Measurements from ENCODE around the gene EPB41L1. TPM values are rescaled to one million over a fixed set of nuclear protein-coding genes. Genes with fewer than 3 reads are reported as not detected.
A peak's percentile ranks its signal among the peaks of the same experiment; 100 is the strongest.

Gene EPB41L1
- total and polyA plus RNA-seq, 8 donors, result 17.6 to 40.5 (median 30.8) TPM

DNA sequence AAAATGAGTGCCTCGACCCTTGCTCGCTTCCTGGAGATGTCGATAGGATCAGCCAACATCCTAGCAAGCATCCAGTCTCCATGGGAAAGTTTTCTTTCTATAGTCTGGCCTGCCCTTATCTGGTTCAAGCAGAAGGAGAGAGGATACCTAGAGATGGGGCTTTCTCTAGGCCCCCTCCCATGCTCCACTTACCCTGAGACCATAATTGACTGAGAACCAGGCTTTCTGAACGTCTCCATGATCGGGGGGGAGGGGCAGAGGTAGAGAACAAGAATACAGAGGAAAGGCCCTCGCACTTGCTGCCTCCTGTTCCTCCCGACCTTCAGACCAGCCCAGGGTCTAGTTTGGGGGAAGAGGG is 31.6 kb upstream of the EPB41L1 start:
- TF ChIP-seq, protein P1, sequence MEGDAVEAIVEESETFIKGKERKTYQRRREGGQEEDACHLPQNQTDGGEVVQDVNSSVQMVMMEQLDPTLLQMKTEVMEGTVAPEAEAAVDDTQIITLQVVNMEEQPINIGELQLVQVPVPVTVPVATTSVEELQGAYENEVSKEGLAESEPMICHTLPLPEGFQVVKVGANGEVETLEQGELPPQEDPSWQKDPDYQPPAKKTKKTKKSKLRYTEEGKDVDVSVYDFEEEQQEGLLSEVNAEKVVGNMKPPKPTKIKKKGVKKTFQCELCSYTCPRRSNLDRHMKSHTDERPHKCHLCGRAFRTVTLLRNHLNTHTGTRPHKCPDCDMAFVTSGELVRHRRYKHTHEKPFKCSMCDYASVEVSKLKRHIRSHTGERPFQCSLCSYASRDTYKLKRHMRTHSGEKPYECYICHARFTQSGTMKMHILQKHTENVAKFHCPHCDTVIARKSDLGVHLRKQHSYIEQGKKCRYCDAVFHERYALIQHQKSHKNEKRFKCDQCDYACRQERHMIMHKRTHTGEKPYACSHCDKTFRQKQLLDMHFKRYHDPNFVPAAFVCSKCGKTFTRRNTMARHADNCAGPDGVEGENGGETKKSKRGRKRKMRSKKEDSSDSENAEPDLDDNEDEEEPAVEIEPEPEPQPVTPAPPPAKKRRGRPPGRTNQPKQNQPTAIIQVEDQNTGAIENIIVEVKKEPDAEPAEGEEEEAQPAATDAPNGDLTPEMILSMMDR (IDR thresholded peaks at IDR 0.05), result no peak
- Histone ChIP-seq H3K4me1 (peaks cover 4 to 11% (median 10%) of the 10 kb centered on the region in 3 donors), H3K36me3 (no peaks in the 10 kb centered on the region), H3K27me3 (no peaks in the 10 kb centered on the region), H3K4me3 (no peak overlapping the region), H3K27ac (peak overlapping the region in 3 of 4 donors; percentile 33 to 88 (median 83)), H3K9me3 (no peaks in the 10 kb centered on the region)
- DNase-seq (no peak), ATAC-seq (no peak), FAIRE-seq (no peak)
- intact Hi-C loops (cut with DNase I), result no loop called here
- WGBS, 2 donors, result 76 to 82% methylated on average over 7 of the region's 7 CpGs

DNA sequence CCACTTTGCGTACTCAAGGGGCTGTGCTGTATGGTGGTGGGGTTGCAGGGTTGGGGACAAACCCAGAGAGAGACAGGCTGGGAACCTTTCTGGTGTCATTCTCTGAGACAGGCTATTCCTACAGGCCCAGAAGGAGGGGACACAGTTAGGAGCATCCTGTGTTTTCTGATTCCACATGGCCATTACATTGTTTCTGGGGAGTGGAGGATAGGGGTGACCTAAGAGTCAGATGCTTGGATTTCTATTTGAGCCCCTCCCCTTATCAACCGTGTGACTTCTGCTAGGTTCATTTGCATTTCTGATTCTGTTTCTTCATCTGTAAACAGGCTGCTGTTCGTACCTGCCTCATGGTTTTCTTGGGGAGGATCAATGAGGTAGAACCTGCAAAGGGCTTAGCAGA is 29.4 kb upstream of the EPB41L1 start:
- ATAC-seq, result no peak
- TF ChIP-seq, protein P1 (IDR thresholded peaks at IDR 0.05), result no peak
- 66 to 67% methylated on average over 3 of the region's 3 CpGs for WGBS, 2 donors
- no peak for FAIRE-seq
- H3K4me1 ChIP-seq, result peaks cover 4 to 11% (median 10%) of the 10 kb centered on the region in 3 donors
- DNase-seq, result no peak
- no peak overlapping the region for H3K27ac ChIP-seq
- H3K4me3 ChIP-seq, result no peak overlapping the region
- H3K9me3 ChIP-seq, result no peaks in the 10 kb centered on the region
- H3K27me3 ChIP-seq, result no peaks in the 10 kb centered on the region
- intact Hi-C loops (cut with DNase I), result loop anchor here in 1 of 3 donors (5.0 kb wide), 1 partner anchor 128 kb away; no protein-coding TSS in a partner anchor
- no peaks in the 10 kb centered on the region for H3K36me3 ChIP-seq

DNA sequence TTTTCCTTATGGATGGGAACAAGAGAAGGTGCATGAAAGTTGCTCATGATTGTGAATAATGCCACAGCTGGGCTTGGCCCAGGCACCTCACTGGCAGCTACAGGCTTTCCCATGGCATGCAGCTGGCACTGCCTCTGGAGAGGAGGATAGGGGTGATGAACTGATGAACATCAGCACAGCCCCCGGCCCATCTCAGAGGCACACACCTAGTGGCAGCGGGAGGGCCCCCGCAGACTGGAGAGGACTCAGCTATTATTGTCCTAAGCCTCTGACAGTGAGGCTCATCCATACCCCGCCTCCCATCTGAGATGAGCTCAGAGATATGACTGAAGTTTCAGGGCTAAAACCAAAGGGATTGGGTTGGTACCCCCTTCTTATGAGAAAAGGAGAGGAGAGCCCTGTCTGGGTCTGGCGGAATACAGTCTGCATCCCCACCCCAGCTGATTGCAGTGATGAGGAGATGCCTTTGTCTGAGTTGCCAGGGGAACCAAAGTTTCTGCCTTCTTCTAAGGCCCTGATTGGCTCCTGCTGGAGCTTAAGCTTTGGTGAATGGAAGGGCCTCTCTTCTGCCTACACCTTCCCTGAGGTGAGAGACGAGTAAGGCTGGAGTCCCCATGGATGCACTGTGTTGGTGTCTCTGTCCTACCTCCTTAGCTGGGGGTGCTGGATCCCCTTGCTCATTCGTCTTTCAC is 27.6 kb upstream of the EPB41L1 start:
- WGBS, 2 donors, result 86 to 96% methylated on average over 7 of the region's 7 CpGs
- H3K36me3 ChIP-seq, result no peaks in the 10 kb centered on the region
- H3K4me1 ChIP-seq, result peaks cover 3 to 9% (median 4%) of the 10 kb centered on the region in 3 donors
- H3K9me3 ChIP-seq, result no peaks in the 10 kb centered on the region
- no peak overlapping the region for H3K4me3 ChIP-seq
- TF ChIP-seq, protein P1 (IDR thresholded peaks at IDR 0.05), result no peak
- no peaks in the 10 kb centered on the region for H3K27me3 ChIP-seq
- intact Hi-C loops (cut with DNase I), result loop anchor here in 1 of 3 donors (5.0 kb wide), 1 partner anchor 130 kb away; no protein-coding TSS in a partner anchor
- no peak overlapping the region for H3K27ac ChIP-seq
- DNase-seq (no peak), ATAC-seq (no peak), FAIRE-seq (no peak)

DNA sequence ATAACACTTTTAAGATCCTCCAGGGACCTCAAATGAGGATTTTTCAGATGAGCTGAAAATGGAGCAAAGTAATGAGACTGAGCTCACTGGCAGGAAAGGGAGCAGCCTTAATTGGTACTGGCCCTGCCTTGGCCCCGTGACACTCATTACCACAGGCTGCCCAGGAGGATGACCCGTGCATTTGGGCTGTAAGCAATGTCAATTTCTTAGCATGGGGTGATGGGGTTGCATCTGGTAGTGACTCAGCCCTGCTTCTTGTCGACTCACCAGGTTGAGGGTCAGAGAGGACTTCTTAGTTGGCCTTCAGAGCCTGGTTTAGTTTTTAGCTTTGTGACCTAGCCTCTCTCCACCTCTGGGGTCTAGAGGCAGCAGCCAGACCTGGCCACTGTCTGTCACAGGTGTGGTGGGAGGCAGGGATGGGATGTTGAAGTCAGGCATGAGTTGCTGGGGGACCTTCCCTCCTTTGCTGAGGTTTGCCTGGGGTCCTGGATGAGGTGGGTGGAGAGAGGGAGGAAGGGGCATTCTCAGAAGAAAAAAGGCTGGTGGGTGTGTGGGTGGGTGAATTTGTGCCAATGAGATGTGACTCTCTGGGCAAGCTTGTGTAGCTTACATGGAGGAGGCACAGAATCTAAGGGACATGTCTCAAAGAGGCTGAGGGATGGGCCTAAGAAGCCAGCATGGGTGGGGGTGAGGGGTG is 25.9 kb upstream of the EPB41L1 start:
- WGBS, 2 donors, result 61 to 65% methylated on average over 3 of the region's 3 CpGs
- no peak for FAIRE-seq
- Histone ChIP-seq H3K27ac (no peak overlapping the region), H3K4me3 (no peak overlapping the region), H3K27me3 (no peaks in the 10 kb centered on the region), H3K36me3 (no peaks in the 10 kb centered on the region), H3K4me1 (no peaks in the 10 kb centered on the region), H3K9me3 (no peaks in the 10 kb centered on the region)
- TF ChIP-seq, protein P1 (IDR thresholded peaks at IDR 0.05), result no peak
- no peak for DNase-seq
- intact Hi-C loops (cut with DNase I), result loop anchor here in 1 of 3 donors (5.0 kb wide), 1 partner anchor 131 kb away; no protein-coding TSS in a partner anchor
- peak in 2 of 4 donors; percentile 51 to 59 for ATAC-seq
